PFSK-1 (cell line): Measurements from ENCODE around the gene GABRA5.

Source experiments
- POLR2AphosphoS5 ChIP-seq: IDR thresholded peaks from 2 replicates; pipeline ENCODE4 v1.6.1; 2012; ENCODE audit warnings: low read depth, mild to moderate bottlenecking, control low read depth, low read length, moderate library complexity
- SIN3A ChIP-seq: IDR thresholded peaks from 2 replicates; pipeline ENCODE4 v1.6.1; 2012; ENCODE audit warnings: mild to moderate bottlenecking, low read length, moderate library complexity, borderline replicate concordance; ENCODE audit not compliant: insufficient read depth

DNA sequence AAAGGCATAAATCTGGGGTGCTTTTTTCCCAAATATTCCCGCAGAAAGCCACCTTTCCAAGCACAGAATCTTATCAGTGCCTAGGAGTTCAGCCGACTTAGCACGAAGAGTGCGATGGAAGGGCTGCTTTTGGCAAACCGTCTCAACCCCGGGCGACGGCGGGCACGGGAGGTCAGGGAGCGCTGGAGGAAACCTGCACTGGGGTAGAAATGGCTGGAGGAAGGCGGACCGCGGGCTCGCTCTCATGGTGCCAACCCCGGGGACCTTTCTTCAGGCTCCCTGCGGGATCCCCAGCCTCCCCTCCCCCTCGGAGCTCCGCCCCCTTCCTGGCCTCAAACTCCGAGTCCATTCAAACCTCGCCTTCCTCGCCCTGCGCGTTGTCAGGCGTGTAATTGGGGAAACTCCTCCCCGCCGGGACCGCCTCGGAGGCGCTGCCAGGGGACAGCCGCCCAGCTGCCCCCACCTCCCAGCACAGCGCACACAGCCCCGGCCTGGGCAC, 103.9 kb downstream of the GABRA5 start, which contains the start of gene GABRG3:
- TF ChIP-seq SIN3A: no peak
- no peak for TF ChIP-seq POLR2AphosphoS5
